Fibroblast of skin of left quadriceps (primary cell): ENCODE measurements around the gene PACSIN1.

ENCODE experiments used
- DNase-seq, 2 experiments: peaks; one replicate each; pipeline ENCODE4 v3.0.0-alpha.2; 2013; ENCODE audit warnings: low read depth in 2 of 2

The PACSIN1 gene

DNA sequence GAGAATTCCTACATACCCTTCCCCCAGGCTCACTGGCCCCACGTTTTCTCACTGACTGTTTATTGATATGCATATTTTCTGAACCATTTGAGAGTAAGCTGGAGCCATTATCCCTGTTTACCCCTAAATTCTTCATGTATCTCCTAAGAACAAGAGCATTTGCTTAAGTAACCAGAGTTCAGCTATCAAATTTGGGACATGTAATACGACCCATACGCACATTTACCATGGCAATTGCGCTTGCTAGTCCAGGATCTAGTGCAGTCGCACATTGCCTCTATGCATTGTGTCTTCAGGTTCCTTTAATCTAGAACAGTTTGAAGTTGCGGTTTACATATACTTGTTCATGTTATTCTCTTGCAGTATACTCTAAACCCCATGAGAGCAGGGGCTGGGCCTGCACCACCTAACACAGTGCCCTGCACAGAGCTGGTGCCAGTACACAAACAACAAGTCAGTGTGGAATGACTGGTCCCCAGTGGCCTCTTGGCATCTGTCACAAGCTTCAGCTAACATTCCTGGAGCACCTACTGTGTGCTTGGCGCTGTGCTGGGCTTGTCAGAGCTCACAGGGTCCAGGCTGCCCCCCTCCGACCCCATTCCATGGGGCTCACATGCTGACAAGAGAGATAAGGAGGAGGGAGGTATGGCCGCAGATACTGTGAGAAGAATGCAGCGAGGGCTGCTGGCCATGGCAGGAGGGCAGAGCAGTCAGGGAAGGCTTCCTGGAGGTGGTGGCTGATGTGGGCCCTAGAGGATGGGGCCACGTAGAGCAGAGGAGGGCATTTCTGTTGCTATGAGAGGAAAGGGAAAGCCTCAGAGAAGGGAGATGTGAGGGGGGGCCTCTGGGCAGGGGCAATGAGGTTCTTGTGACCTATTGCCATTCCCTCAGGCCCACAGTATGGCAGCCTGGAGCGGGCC is 62.1 kb downstream of the PACSIN1 start:
- no peak for DNase-seq

DNA sequence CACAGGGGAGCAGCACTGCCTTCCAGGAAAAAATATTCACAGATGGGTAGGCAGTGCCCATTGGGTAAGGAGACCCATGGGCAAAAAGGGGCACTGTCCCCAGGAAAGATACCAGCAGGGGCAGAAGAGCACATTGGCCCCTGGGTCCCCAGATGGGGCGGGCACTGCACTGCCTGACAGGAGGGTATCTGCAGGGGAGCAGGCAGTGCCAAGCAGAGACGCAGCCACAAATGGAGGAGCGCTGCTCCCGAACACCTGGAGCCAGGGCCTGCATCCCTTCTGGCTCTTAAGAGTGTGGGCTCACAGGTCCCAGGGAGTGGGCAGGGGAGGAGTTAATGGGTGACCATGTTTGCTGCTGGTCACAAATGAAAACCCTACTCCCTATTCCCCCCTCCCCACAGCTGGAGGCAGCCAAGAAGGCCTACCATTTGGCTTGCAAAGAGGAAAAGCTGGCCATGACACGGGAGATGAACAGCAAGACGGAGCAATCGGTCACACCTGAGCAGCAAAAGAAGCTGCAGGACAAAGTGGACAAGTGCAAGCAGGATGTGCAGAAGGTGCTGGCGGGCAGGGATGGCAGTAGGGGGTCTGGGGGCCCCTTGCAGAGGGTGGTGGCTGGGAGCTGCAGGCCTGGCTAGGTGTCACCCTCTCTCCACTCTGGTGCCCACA is 63.3 kb downstream of the PACSIN1 start:
- no peak for DNase-seq

DNA sequence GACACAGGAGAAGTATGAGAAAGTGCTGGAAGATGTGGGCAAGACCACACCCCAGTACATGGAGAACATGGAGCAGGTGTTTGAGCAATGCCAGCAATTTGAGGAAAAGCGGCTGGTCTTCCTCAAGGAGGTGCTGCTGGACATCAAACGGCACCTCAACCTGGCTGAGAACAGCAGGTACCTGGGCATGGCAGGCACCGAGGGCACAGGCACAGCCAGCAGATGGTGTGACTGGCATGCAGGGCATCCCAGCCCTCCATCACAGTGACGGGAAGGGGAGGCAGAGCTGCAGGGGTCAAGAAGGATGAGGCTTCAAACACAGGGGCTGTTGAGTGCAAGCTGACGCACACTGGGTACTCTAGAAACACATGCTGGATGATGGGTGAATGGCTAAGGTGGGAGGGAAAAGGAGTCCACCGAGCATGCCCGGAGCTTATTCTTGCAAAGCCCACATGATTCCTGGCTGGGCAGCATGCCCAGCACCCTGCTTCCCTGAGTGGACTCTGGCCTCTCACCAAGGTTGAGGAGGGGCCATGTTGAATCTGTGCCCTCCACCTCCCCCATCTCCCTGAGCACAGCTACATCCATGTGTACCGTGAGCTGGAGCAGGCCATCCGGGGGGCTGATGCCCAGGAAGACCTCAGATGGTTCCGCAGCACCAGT is 63.9 kb downstream of the PACSIN1 start:
- no peak for DNase-seq

DNA sequence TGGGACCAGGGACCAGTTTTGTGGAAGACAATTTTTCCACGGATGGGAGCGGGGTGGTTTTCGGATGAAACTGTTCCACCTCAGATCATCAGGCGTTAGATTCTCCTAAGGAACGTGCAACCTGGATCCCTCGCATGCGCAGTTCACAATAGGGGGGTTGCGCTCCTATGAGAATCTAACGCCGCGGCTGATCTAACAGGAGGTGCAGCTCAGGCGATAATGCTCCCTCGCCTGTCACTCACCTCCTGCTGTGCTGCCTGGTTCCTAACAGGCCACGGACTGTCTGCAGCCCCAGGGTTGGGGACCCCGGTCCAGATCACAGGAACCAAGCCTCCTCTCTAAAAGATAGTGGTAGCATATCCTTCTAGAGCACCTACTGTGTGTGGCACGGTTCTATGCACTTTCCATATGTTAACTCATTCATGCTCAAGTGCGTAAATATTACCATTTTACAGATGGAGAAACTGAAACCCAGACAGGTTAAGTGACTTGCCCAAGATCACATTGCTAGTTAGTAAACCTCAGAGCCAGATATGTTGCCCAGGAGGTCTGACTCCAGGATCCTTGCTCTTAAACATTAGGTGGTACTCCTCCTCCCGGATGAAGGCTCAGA is 65.0 kb downstream of the PACSIN1 start:
- DNase-seq: no peak

DNA sequence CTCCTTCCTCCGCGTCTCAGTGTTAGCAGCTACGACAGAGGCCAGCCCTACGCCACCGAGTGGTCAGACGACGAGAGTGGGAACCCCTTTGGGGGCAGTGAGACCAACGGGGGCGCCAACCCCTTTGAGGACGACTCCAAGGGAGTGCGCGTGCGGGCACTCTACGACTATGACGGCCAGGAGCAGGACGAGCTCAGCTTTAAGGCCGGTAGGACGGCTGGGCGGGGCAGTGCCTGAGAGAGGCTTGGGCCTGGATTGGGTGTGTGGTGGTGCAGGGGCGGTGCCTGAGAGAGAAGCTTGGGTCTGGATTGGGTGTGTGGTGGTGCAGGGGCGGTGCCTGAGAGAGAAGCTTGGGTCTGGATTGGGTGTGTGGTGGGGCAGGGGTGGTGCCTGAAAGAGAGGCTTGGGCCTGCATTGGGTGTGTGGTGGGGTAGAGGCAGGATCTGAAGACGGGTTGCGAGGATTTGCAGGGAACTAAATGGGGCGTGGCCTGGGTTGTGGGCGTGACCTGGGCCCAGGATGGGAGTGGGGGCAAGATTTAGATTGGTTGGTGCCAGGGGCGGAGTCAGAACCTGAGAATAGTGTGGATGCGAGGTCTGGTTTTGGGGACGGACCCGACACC is 65.8 kb downstream of the PACSIN1 start:
- peak; percentile 45 to 46 for DNase-seq

DNA sequence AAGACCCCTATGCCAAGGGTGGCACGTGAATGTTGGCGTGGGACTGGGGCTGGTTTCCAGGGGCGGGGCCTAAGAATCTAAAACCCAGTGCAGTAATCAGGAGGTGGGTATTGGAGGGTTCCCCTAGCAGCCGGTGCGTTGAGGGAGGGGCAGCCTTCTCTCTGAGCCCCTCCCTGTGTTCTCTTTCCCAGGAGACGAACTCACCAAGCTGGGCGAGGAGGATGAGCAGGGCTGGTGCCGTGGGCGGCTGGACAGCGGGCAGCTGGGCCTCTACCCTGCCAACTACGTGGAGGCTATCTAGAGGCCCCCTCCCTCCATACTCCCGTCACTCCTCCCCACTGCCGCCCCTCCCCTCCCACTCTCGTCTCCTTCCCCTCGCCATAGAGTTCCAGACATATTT is 66.4 kb downstream of the PACSIN1 start:
- no peak for DNase-seq

DNA sequence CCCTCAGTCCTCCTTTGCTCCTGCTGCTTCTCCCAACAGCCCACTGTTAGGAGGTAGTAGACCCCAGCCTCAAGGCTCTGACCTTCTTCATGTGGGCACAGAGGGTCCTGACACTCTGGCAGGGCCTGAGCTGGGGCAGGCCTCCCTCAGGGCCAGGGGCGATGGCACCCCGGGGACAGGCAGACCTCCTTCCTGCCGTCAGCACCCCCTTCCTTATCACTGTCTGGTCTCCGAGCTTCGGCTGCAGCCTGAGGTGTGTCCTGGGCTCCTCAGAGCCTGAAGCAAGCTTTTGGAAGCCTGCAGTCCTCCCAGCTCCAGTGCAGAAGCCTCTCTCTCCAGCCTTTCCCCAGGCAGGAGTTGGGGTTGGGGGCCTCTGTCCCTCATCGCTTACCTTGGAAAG is 68.3 kb downstream of the PACSIN1 start:
- DNase-seq: no peak

DNA sequence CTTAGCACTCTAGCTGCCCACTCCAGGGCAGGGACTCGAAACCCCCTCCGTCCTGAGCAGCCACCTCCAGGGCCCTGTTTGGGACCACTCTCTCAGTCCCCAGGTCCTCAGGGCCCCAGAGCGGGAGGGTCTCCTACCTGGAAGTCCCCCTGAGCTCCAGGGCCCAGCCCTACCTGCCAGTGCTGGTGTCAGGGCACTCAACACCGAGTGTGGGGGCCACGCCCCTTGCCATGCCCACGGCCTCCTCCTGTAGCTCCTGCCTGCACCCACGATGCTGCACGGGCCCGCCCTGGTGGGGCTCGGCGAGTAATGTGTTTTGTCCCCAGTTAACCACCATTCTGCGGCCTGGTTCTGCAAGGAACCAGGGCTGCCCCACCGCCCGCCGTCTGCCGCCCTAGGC is 68.8 kb downstream of the PACSIN1 start:
- no peak for DNase-seq

DNA sequence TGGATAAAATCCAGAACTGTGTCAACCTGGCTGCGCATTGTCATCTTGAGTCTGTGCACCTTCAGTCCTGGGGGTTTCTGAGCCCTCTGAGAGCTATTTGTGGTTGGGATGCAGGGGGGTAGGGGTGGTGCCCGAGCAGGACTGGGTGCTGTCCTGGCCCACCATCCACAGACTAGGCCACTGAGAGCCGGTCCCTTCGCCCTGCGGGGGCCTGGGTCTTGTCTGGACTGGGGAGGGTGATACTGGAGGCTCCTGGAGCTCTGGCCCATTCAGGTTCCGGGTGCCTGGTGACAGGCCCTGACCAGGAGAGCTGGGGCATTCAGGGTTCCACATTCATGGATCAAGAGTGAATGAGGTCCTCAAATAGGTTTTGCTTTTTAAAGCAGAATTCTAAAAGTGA is 69.3 kb downstream of the PACSIN1 start:
- no peak for DNase-seq

DNA sequence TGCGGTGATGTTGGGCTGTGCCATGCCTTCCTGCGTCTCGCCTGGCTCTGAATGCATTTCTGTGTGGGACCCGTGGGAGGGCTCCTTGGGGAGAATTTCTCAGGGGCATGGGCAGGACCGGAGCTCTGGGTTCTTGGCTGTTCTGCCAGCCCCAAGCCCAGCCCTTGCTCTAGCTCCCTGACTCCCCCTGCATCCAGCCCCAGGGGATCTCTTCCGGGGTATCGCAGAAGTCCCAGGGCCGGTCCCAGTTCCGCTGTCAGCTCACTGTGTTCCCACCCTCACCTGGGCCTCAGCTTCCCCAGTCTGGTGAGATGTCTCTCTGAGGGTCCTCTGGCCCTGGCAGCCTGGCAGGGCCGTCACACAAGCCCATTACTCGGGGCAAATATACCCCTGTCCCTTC is 69.8 kb downstream of the PACSIN1 start:
- no peak for DNase-seq

DNA sequence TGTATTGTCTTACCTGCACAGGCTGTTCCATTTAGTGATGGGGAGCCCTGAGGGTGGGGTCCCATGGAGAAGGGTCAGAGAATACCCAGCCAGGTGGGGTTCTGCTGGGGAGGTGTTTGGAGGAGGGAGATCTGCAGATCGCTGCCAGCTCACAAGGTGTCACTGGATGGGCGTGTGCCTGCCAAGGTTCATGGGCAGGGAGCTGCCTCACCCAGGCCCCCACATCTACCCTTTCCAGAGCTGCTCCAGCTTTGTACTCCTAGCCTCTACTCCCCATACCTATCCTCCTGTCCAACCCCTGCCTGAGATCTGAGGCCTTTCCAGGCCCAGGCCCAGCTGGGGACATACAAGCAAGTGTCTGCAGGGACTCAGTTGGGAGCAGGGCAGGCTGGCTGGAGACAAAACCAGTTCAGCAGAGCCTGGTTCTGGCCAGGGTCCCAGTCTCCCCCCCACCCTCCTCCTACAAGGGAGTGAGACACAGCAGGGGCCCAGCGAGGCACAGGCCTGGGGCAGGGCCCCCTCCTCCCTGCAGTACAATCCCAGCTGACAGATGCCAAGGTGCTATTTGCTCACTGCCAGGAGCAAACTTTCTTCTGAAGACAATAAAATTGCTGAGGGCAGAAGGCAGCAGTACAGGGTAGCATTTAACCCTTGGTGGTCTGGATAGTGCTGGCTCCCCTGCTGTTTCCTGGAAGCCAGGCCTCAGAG is 70.5 kb downstream of the PACSIN1 start:
- no peak for DNase-seq

DNA sequence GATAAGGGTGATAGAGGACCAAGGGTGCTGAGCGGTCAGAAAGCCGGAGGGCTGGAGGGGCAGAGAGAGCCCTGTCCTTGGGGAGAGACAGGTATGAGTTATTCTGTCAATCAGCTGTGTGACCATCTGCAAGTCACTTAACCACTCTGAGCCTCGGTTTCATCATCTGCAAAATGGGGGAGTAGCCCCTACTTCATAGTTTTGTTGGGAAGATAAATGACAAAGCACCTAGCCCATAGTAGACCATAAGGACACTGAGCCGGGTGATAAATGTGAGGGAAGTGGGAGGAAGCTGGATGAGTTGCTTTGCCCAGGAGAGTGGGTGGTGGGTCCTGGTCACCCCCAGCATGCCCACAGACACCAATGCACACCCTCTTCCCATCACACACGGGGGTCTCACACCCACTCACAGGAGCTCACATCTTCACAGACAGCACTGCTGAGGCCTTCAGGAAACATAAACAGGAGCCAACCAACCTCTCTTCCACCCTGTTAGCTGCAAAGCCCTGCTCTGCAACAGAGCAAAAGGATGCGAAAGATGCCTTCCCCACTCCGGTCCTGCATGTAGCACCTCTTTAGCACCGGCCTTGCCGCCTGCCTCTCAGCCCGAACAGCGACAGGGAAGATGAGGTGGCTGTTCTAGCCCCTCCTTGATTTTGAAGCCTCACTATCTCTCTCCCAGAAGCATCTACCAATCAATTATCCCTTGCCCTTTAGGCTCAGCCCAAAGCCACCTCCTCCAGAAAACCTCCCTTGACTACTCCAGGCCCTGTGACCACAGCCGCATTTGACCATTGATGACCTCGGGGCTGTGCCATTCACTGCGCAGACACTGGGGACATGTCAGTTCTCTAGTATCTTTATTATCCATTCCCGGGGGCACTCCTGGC is 71.3 kb downstream of the PACSIN1 start:
- no peak for DNase-seq

DNA sequence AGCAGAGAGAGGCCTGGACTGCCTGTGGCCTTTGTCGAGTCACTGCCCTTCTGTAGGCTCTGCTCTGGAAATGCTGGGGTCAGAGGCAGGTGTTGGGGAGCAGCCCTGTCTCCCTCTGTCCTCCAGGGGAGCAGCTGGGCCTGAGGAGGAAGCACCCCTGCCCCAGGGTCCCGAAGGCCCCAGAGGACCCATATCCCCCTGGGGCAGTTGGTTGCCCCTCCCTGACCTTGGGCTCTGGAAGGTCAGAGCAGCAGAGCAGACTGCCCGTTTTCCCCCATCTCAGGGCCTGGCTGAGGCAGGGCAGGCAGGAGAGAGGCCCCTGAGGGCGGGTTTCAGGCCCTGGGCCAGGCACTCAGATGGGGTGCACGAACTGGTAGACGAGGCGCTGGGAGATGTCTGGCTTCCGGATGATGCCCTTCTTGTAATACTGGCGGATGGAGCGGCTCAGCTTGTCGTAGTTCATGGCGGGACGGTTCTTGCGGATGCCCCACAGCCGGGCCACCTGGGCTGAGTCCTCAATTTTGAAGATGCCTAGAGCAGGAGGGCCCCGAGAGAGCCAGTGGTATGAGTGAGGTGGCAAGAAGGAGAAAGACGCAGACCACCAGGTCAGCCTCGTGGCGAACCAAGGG is 72.2 kb downstream of the PACSIN1 start:
- DNase-seq: no peak

DNA sequence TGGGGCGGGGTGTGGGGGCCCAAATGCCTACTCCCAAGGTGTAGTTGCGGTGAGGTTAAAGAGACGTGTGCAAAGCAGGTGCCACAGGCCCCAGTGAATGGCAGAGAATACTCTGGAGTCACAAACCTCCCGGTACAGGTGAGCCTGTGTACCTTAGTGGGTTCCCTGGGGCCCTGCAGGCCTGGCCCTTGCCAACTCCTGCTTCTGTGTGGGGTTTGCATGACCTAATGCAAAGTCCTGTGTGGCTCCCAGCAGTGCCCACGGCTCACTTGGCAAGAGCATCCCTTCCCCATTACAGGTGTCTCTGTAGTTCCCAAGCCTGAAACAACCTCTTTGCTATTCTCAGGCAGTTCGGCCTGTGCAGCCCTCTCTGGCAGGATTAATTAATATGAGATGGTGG is 72.7 kb downstream of the PACSIN1 start:
- no peak for DNase-seq

DNA sequence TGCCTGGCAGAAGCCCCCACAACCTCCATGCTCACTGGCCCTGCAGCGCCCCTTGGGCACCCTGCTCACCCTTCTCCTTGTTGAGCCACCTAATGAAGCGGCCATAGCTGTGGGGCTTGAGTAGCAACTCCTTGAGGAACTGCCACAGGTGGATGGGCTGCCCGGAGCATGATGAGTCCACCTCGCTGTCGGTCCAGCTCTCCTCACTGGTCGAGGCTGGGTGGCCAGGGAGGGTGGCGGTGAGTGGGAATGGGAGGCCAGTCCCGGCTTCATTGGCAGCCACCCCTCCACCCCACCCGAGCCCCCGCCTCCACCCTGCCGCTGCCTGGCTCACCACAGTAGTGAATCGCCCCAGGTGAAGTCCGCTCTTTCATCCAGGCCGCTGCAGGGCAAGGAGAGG is 73.3 kb downstream of the PACSIN1 start:
- DNase-seq: no peak

DNA sequence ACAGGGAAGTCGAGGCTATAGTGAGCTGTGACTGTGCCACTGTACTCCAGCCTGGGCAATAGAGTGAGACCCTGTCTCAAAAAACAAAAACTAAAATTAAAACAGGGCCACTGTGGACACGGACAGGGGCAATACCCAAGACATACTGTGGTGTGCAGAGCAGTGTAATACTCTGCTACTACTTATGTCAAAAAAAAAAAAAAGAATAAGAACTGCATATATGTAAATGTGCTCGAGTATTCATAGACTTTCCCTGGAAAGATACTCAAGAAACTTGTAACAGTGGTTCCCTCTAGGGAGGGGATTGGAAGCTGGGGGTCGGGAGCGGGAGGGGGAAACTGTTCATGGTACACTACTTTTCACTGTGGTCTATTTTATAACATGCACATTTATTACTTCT is 74.3 kb downstream of the PACSIN1 start:
- DNase-seq: no peak

DNA sequence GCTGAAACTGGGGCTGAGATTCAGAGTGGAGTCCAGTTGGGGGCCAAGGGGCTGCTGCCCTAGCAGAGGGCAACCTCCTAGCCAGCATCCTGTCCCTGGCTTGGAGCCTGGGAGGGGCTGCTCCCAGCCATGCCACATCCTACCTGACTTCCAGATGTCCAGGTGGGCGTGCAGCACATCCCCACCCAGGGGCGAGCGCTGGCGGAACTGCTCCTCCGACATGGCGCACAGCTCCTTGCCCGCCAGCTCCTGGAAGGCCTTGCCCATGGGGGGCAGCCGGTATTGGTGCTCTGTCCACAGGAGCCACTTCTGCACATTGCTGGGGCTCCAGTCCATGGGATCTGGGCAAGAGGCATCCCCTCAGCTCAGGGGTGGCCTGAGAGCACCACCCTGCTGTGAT is 75.0 kb downstream of the PACSIN1 start:
- DNase-seq: no peak

DNA sequence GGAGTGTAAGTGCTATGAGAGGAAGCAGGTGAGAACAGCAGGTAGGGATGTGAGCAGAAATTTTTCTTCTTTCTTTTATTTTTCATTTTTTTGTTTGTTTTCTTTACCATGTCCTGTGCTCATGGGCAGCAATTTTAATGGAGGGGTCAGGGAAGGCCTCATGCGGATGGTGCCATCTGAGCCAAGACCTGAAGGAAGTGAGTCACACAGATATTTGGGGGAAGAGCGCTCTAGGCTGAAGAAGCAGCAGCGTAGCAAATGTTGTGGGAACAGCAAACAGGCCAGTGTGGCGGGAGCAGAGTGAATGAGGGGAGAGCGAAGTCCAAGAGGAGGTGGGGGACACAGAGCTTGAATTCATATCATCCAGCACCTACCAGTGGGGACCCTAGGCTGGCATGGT is 77.5 kb downstream of the PACSIN1 start:
- no peak for DNase-seq

DNA sequence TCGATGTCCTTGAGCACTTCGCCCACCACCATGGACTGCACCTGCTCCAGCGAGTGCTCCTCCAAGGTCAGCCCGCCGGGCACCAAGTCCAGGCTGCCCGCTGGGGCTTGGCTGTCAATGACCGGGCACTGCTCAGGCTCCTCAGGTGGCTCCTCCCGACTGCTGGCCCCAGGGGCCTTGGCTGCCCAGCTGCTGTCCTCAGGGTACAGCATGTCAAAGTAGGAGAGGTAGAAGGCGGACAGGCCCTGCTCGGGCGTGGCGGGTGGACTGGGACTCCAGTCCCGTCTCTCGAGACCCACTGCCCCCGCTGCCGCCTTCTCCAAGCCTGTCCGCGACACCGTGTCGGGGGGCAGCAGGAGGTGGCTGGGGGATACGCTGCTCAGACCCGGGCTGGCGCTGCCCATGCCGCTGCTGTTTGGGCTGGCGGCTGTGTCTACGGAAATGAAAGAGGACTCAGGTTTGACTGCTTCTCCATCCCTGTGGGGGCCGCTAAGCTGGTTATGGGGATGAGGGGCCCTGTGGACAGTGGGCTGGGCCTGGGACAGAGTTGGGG is 78.3 kb downstream of the PACSIN1 start:
- DNase-seq: no peak
